Activated naive CD8-positive, alpha-beta T cell (primary cell): Measurements from ENCODE around the gene FAM240A.
"Not testable (repeated sequence)": the region's sequence is repeated elsewhere in the genome, so short reads cannot be mapped to it uniquely, and the experiment has no call there.

Experiments
- H3K27ac Mint-ChIP-seq: one replicate; pipeline ENCODE4 v1.8.0; 2021; ENCODE audit warnings: mixed read lengths
- H3K27me3 Mint-ChIP-seq: one replicate; pipeline ENCODE4 v1.8.0; 2021; ENCODE audit warnings: mixed read lengths
- H3K36me3 Mint-ChIP-seq: one replicate; pipeline ENCODE4 v1.8.0; 2021; ENCODE audit warnings: mixed read lengths
- H3K4me1 Mint-ChIP-seq: one replicate; pipeline ENCODE4 v1.8.0; 2021; ENCODE audit warnings: low read depth, mixed read lengths
- H3K4me3 Mint-ChIP-seq: one replicate; pipeline ENCODE4 v1.8.0; 2021; ENCODE audit warnings: mild to moderate bottlenecking, mixed read lengths
- H3K9me3 Mint-ChIP-seq: one replicate; pipeline ENCODE4 v1.8.0; 2021; ENCODE audit warnings: low read depth, mixed read lengths

Gene FAM240A

GRCh38 chr3:46579756-46580286 lies 32.5 kb upstream of the FAM240A start:
- Mint-ChIP-seq H3K4me1 (peaks cover 7% of the 10 kb centered on the region), H3K9me3 (no peaks in the 10 kb centered on the region), H3K27ac (no peak overlapping the region), H3K36me3 (no peaks in the 10 kb centered on the region), H3K27me3 (no peaks in the 10 kb centered on the region), H3K4me3 (no peak overlapping the region)

- Mint-ChIP-seq H3K27me3 (no peaks in the 10 kb centered on the region), H3K27ac (no peak overlapping the region), H3K4me1 (peaks cover 7% of the 10 kb centered on the region), H3K9me3 (no peaks in the 10 kb centered on the region), H3K36me3 (no peaks in the 10 kb centered on the region), H3K4me3 (no peak overlapping the region)
Measured at GRCh38 chr3:46580675-46581074, 31.6 kb upstream of the FAM240A start.

- Mint-ChIP-seq H3K27me3 (no peaks in the 10 kb centered on the region), H3K27ac (no peak overlapping the region), H3K4me3 (no peak overlapping the region), H3K9me3 (no peaks in the 10 kb centered on the region), H3K36me3 (no peaks in the 10 kb centered on the region), H3K4me1 (peaks cover 2% of the 10 kb centered on the region)
Measured at GRCh38 chr3:46584598-46585467, 27.5 kb upstream of the FAM240A start.

DNA sequence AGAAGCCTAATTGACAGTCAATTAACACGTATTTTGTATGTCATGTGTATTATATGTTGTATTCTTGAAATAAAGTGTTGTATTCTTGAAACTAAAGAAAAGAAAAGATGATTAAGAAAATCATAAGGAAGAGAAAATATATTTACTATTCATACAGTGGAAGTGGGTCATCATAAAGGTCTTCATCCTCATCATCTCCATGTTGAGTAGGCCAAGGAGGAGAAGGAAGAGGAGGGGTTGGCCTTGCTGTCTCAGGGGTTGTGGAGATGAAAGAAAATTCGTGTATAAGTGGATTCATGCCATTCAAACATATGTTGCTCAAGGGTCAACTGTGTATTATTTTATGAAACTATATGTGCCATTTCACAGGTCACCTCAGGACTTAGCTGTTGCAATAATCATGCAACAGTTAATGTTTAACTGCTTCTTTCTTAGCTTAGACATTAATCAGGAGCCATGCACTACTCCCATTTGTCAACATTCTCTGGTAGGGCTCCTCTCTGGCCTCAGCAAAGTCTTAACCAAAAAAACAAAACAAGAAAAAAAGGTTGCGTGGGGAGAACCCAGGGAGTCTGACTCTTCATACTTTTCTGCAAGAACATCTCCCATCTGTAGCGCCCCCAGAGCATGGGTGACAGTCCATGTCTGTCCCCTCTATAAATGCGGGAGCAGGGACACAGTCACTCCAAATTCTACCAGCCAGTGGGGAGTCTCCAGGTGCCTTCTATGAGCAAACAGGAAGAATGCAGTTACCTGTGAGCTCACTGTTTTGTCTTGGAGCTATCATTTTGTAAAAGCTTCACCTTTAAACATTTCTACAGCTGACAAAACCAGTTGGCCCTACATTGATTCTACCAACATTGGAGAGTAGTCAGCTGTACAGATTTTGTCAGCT lies 26.3 kb upstream of the FAM240A start:
- no peaks in the 10 kb centered on the region for H3K9me3 Mint-ChIP-seq
- no peaks in the 10 kb centered on the region for H3K36me3 Mint-ChIP-seq
- H3K4me1 Mint-ChIP-seq: peaks cover 2% of the 10 kb centered on the region
- no peaks in the 10 kb centered on the region for H3K27me3 Mint-ChIP-seq
- H3K27ac Mint-ChIP-seq: no peak overlapping the region
- H3K4me3 Mint-ChIP-seq: no peak overlapping the region

GRCh38 chr3:46586738-46587246 lies 25.5 kb upstream of the FAM240A start:
- Mint-ChIP-seq H3K27me3 (no peaks in the 10 kb centered on the region), H3K4me1 (peaks cover 2% of the 10 kb centered on the region), H3K9me3 (no peaks in the 10 kb centered on the region), H3K4me3 (no peak overlapping the region), H3K36me3 (no peaks in the 10 kb centered on the region), H3K27ac (no peak overlapping the region)

DNA sequence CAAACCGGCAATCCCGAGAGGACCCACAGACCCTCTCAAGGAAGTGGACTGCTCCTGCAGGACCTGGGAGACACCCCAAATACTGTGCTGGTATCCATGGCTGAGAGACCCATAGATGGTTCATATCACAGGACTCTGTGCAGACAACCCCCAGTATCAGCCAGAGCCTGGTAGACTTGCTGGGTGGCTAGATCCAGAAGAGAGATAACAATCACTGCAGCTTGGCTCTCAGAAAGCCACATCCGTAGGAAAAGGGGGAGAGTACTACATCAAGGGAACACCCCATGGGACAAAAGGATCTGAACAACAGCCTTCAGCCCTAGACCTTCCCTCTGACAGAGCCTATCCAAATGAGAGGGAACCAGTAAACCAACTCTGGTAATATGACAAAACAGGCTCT lies 25.1 kb upstream of the FAM240A start:
- H3K4me3 Mint-ChIP-seq, H3K4me1 Mint-ChIP-seq: not testable (repeated sequence)

DNA sequence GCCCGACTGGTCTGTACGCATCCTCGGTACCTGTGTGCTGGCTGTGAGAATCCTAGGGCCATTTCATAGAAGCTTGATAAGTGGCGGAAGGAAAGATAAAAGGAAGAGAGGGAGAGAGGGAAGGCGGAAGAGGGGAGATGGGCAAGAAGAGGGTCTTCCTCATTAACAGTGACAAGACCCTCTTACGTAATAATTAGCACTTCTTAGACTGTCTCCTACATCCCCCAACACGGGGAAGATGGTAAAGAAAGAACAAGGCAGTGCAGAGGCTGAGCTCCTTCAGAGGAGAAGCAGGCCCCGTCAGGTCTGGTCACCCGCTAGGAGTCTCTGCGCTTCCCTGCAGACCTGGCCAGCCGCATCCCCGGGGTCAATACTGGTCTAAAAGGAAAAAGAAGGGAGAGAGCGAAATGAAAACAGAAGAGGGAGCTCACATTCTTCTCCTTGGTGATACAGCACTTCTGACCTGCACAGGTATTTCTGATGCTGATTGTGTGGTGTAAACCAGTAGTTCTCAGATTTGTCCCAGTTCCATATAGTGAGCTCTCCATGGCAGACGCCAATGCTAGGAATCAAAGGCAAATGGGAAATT lies 19.0 kb upstream of the FAM240A start:
- Mint-ChIP-seq H3K4me3 (no peak overlapping the region), H3K4me1 (no peaks in the 10 kb centered on the region), H3K9me3 (no peaks in the 10 kb centered on the region), H3K36me3 (peaks cover 3% of the 10 kb centered on the region), H3K27me3 (peaks cover 1% of the 10 kb centered on the region), H3K27ac (no peak overlapping the region)

More for the DNA sequence above, 25.1 kb upstream of the FAM240A start:
- H3K36me3 Mint-ChIP-seq, H3K27me3 Mint-ChIP-seq, H3K9me3 Mint-ChIP-seq, H3K27ac Mint-ChIP-seq: not testable (repeated sequence)

GRCh38 chr3:46593979-46594378 lies 18.3 kb upstream of the FAM240A start:
- Mint-ChIP-seq H3K36me3 (peaks cover 3% of the 10 kb centered on the region), H3K27ac (no peak overlapping the region), H3K4me1 (no peaks in the 10 kb centered on the region), H3K4me3 (no peak overlapping the region), H3K9me3 (no peaks in the 10 kb centered on the region), H3K27me3 (peaks cover 2% of the 10 kb centered on the region)

DNA sequence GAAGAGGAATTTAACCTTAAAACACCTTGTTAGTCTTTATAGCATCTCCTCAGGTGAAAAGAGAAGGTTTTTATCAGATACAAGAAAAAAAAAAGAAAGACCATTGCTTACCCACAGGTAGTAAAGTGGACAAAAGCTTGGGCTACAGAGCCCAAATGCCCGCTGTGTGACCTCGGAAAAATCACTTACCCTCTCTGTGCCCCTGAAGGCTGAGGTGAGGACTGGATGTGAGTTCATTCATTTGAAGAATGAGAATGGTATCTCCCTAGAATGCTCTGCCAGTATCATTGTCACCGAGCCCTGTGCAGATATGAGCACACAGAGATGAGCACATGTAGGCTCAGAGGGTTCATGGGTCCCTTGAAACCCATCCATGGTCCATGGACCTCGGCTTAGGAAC lies 17.6 kb upstream of the FAM240A start:
- no peaks in the 10 kb centered on the region for H3K4me1 Mint-ChIP-seq
- peaks cover 2% of the 10 kb centered on the region for H3K27me3 Mint-ChIP-seq
- H3K36me3 Mint-ChIP-seq: peaks cover 3% of the 10 kb centered on the region
- H3K4me3 Mint-ChIP-seq: no peak overlapping the region
- no peaks in the 10 kb centered on the region for H3K9me3 Mint-ChIP-seq
- no peak overlapping the region for H3K27ac Mint-ChIP-seq

DNA sequence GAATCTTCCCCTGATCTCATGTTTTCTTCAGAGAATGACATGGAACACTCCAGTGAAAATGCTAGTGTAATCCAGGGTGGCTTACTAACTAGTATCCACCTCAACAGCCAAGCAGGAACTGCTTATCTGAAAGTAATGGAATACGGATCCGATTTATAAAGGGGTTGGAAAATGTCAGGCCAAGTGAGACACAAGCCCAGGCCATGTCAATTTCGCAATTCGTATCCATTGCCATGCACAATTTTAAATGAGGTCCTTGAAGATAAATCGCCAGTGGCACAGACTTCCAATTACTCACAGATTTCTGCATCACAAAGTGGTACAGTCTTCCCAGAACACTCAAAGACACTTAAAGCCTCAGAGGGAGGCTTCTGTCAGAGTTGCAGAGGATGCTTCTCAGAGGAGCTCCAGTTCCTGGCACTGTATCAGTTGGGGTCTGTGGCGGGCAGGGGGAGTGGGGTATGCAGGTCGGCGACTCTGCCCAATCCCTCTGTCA lies 16.5 kb upstream of the FAM240A start:
- no peak overlapping the region for H3K27ac Mint-ChIP-seq
- no peak overlapping the region for H3K4me3 Mint-ChIP-seq
- H3K36me3 Mint-ChIP-seq: peaks cover 3% of the 10 kb centered on the region
- H3K27me3 Mint-ChIP-seq: peaks cover 2% of the 10 kb centered on the region
- no peaks in the 10 kb centered on the region for H3K9me3 Mint-ChIP-seq
- no peaks in the 10 kb centered on the region for H3K4me1 Mint-ChIP-seq

DNA sequence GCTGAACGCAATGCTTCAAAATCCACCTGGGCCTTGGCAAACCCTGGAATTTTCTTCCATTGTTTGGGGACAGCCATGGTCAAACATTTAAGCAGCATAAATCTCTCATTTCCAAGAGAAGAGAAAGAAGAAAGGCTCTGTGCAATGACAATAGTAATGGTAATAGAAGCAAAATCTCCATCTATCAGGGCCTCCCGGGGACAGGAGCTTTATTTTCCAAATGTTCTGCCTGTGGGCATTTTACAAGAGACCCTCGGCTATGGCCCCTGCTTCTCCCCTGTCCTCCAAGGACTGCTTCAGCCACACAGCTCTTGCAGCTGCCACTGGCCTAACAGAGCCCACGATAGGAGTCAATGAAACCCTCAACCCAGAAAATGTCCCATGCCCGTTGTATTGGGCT lies 12.7 kb upstream of the FAM240A start:
- Mint-ChIP-seq H3K27ac (no peak overlapping the region), H3K4me1 (no peaks in the 10 kb centered on the region), H3K4me3 (no peak overlapping the region), H3K27me3 (peaks cover 2% of the 10 kb centered on the region), H3K36me3 (peaks cover 3% of the 10 kb centered on the region), H3K9me3 (no peaks in the 10 kb centered on the region)

- H3K36me3 Mint-ChIP-seq: no peaks in the 10 kb centered on the region
- H3K4me1 Mint-ChIP-seq: no peaks in the 10 kb centered on the region
- no peak overlapping the region for H3K4me3 Mint-ChIP-seq
- H3K27ac Mint-ChIP-seq: no peak overlapping the region
- H3K9me3 Mint-ChIP-seq: no peaks in the 10 kb centered on the region
- H3K27me3 Mint-ChIP-seq: peaks cover under 1% of the 10 kb centered on the region
Measured at GRCh38 chr3:46603446-46604046, 8.8 kb upstream of the FAM240A start.

- Mint-ChIP-seq H3K36me3 (no peaks in the 10 kb centered on the region), H3K4me3 (no peak overlapping the region), H3K27ac (no peak overlapping the region), H3K27me3 (no peaks in the 10 kb centered on the region), H3K4me1 (no peaks in the 10 kb centered on the region), H3K9me3 (no peaks in the 10 kb centered on the region)
Measured at GRCh38 chr3:46604127-46604526, 8.2 kb upstream of the FAM240A start.

DNA sequence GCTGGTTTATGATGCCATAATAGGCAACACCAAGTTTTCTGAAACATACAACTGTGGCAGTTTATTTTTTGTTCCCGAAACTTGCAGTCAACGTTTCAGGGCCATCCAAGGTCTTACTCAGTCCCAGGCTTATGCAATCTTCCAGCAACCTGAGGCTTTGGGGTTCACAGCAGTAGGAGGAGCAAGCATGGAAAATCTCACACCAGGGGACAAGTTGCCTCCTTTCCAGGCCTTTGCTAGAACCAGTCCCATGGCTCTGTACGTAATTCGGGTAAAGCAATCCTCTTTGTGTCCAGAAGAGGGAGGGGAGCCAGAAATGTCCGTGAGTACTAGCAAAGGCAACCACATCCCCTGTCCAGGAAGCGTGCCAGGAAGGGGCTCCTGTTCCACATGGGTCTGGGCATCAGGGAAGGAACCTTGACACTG lies 4.7 kb upstream of the FAM240A start:
- no peaks in the 10 kb centered on the region for H3K4me1 Mint-ChIP-seq

More for the DNA sequence above, 4.7 kb upstream of the FAM240A start:
- Mint-ChIP-seq H3K27me3 (peaks cover under 1% of the 10 kb centered on the region), H3K27ac (no peak overlapping the region), H3K9me3 (no peaks in the 10 kb centered on the region), H3K4me3 (no peak overlapping the region), H3K36me3 (no peaks in the 10 kb centered on the region)
